Measurements from ENCODE around the gene CACNG8. TPM values are rescaled to one million over a fixed set of nuclear protein-coding genes. Genes with fewer than 3 reads are reported as not detected.

The CACNG8 gene
- total RNA-seq, 1 donor from 2014 or later, result under 0.01 TPM

DNA sequence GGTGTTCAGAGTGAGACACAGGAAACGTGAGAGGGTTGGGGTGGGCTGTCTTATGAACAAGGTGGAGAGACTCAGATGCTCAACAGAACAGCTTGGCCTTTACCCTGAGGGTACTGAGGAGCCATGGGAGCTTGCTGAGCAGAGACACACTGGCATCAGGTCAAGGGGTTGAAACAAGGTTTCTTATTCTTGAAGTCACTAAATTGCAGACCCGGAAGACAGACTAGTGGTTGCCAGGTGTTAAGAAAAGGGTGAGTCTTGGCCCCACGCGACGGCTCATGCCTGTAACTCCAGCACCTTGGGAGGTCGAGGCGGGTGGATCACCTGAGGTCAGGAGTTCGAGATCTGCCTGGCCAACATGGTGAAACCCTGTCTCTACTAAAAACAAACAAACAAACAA lies 51.1 kb downstream of the CACNG8 start:
- Histone ChIP-seq H3K4me3 (ENCODE audit: low read depth, low read length) (no peak overlapping the region), H3K36me3 (ENCODE audit: control insufficient read depth, insufficient read depth, low read length) (no peaks in the 10 kb centered on the region), H3K27me3 (ENCODE audit: control insufficient read depth, insufficient read depth, low read length) (peaks cover 4% of the 10 kb centered on the region)
- DNase-seq (ENCODE audit: low read depth), result no peak
- TF ChIP-seq, protein P1, sequence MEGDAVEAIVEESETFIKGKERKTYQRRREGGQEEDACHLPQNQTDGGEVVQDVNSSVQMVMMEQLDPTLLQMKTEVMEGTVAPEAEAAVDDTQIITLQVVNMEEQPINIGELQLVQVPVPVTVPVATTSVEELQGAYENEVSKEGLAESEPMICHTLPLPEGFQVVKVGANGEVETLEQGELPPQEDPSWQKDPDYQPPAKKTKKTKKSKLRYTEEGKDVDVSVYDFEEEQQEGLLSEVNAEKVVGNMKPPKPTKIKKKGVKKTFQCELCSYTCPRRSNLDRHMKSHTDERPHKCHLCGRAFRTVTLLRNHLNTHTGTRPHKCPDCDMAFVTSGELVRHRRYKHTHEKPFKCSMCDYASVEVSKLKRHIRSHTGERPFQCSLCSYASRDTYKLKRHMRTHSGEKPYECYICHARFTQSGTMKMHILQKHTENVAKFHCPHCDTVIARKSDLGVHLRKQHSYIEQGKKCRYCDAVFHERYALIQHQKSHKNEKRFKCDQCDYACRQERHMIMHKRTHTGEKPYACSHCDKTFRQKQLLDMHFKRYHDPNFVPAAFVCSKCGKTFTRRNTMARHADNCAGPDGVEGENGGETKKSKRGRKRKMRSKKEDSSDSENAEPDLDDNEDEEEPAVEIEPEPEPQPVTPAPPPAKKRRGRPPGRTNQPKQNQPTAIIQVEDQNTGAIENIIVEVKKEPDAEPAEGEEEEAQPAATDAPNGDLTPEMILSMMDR (IDR thresholded peaks at IDR 0.05; ENCODE audit: insufficient read depth, low read length, poor library complexity, severe bottlenecking), result no peak

DNA sequence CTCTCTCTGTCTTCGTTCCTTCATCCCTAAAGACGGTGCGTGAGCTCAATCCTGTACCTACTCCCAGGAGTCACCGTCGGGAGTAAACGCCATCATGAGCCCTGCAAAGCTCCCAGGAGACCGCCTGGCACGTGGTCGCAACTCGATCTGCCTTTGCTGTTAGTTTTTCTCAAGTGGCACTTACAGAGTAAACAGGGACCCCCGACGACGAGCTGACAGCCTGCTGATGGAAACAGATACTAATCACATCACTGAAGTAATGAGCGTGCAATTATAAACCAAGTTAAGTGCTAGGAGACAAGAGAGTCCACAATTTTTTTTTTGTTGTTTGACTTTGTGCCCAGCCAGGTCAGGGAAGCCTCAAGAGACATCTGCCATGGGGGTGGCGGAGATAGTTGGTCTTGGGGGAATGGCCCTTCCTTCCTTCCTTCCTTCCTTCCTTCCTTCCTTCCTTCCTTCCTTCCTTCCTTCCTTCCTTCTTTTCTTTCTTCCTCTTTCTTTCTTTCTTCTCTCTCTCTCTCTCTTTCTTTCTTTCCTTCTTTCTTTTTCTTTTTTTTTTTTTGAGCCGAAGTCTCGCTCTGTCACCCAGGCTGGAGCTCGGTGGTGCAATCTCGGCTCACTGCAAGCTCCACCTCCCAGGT lies 52.3 kb downstream of the CACNG8 start:
- peaks cover 4% of the 10 kb centered on the region for H3K27me3 ChIP-seq (ENCODE audit: control insufficient read depth, insufficient read depth, low read length)
- no peak for DNase-seq (ENCODE audit: low read depth)

DNA sequence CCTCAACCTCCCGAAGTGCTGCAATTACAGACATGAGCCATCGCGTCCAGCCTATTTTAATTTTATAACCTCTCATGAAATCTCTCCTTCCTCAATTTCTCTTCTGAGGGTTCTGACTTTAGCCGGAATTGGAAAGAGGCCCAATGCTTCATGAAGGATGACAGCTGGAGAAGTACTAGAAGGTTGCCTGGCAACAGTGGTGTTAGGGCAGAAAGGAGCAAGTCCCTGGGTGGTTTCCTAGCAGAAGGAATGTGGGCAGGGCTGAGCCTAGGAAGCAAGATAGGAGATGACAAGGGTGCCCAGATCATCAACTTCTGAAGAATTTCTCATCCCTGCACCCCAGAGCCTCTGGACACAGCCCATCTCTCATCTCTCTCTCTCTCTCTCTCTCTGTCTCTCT lies 54.5 kb downstream of the CACNG8 start:
- DNase-seq (ENCODE audit: low read depth), result no peak
- H3K4me3 ChIP-seq (ENCODE audit: low read depth, low read length), result no peak overlapping the region
- H3K27me3 ChIP-seq (ENCODE audit: control insufficient read depth, insufficient read depth, low read length), result no peaks in the 10 kb centered on the region
- H3K36me3 ChIP-seq (ENCODE audit: control insufficient read depth, insufficient read depth, low read length), result no peaks in the 10 kb centered on the region
- TF ChIP-seq, protein P1 (IDR thresholded peaks at IDR 0.05; ENCODE audit: insufficient read depth, low read length, poor library complexity, severe bottlenecking), result no peak

More for the DNA sequence above, 52.3 kb downstream of the CACNG8 start:
- Histone ChIP-seq H3K36me3 (ENCODE audit: control insufficient read depth, insufficient read depth, low read length) (no peaks in the 10 kb centered on the region), H3K4me3 (ENCODE audit: low read depth, low read length) (no peak overlapping the region)
- TF ChIP-seq, protein P1 (IDR thresholded peaks at IDR 0.05; ENCODE audit: insufficient read depth, low read length, poor library complexity, severe bottlenecking), result no peak

DNA sequence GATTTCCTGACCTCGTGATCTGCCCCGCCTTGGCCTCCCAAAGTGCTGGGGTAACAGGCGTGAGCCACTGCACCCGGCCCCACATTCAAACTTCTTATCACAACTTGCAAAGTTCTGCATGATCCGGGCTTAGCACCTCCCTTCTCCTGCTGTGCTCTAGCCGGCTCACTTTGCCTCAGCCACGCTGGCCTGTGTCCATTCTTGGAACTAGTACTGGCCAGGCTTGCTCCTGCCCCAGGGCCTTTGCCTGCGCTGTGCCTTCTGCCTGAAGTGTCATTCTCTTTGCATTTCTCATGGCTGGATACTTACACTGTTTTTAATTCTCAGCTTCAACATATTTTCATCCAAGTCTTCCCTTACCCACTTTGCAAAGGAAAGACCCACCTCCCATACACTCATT lies 58.6 kb downstream of the CACNG8 start:
- Histone ChIP-seq H3K4me3 (ENCODE audit: low read depth, low read length) (no peak overlapping the region), H3K27me3 (ENCODE audit: control insufficient read depth, insufficient read depth, low read length) (no peaks in the 10 kb centered on the region), H3K36me3 (ENCODE audit: control insufficient read depth, insufficient read depth, low read length) (no peaks in the 10 kb centered on the region)
- no peak for DNase-seq (ENCODE audit: low read depth)
- TF ChIP-seq, protein P1 (IDR thresholded peaks at IDR 0.05; ENCODE audit: insufficient read depth, low read length, poor library complexity, severe bottlenecking), result no peak

DNA sequence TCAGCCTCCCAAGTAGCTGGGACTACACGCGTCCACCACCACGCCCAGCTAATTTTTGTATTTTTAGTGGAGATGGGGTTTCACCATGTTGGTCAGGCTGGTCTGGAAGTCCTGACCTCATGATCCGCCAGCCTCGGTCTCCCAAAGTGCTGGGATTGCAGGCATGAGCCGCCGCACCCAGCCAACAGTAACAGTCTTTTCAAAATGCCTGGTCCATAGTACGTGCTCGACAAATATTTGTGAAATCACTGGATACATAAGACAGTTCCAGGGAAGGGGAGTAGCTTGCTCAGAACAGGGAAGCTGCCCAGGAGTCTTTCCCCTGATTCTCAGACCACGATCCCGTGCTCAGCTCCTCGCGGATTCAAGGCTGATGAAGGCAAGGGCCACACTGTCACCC lies 59.2 kb downstream of the CACNG8 start:
- Histone ChIP-seq H3K4me3 (ENCODE audit: low read depth, low read length) (no peak overlapping the region), H3K36me3 (ENCODE audit: control insufficient read depth, insufficient read depth, low read length) (no peaks in the 10 kb centered on the region), H3K27me3 (ENCODE audit: control insufficient read depth, insufficient read depth, low read length) (no peaks in the 10 kb centered on the region)
- TF ChIP-seq, protein P1 (IDR thresholded peaks at IDR 0.05; ENCODE audit: insufficient read depth, low read length, poor library complexity, severe bottlenecking), result no peak
- no peak for DNase-seq (ENCODE audit: low read depth)

DNA sequence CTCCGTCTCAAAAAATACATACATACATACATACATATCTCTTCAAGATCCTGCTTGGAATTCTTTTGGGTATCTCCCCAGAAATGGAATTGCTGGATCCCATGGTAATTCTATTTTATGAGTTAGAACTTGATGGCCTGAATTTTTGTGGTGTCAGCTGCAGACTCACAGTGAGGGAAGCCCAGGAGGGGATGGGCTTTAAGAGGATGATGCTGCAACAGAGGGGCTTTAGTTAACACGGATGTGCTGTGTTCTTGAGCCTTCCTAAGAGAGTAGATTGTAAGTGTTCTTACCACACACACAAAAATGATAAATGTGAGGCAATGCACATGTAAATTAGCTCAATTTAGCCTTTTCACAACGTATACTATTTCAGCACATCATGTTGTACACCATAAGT lies 60.5 kb downstream of the CACNG8 start:
- no peak overlapping the region for H3K4me3 ChIP-seq (ENCODE audit: low read depth, low read length)
- no peaks in the 10 kb centered on the region for H3K36me3 ChIP-seq (ENCODE audit: control insufficient read depth, insufficient read depth, low read length)
- no peaks in the 10 kb centered on the region for H3K27me3 ChIP-seq (ENCODE audit: control insufficient read depth, insufficient read depth, low read length)
- TF ChIP-seq, protein P1 (IDR thresholded peaks at IDR 0.05; ENCODE audit: insufficient read depth, low read length, poor library complexity, severe bottlenecking), result no peak
- DNase-seq (ENCODE audit: low read depth), result no peak
